Measurements from ENCODE around the gene MUC7. TPM values are rescaled to one million over a fixed set of nuclear protein-coding genes. Genes with fewer than 3 reads are reported as not detected.

MUC7 gene
- polyA plus RNA-seq, 1 donor from 2014 or later, result not detected

GRCh38 chr4:70511365-70511764, 39.4 kb downstream of the MUC7 start:
- Mint-ChIP-seq H3K9me3 (no peaks in the 10 kb centered on the region), H3K4me1 (no peaks in the 10 kb centered on the region), H3K27ac (no peak overlapping the region), H3K27me3 (peaks cover 3% of the 10 kb centered on the region), H3K4me3 (no peak overlapping the region), H3K36me3 (no peaks in the 10 kb centered on the region)

GRCh38 chr4:70515367-70516250, 43.6 kb downstream of the MUC7 start:
- H3K27me3 Mint-ChIP-seq, result peaks cover 3% of the 10 kb centered on the region
- no peak overlapping the region for H3K4me3 Mint-ChIP-seq
- no peaks in the 10 kb centered on the region for H3K9me3 Mint-ChIP-seq
- H3K36me3 Mint-ChIP-seq, result no peaks in the 10 kb centered on the region
- no peak overlapping the region for H3K27ac Mint-ChIP-seq
- no peaks in the 10 kb centered on the region for H3K4me1 Mint-ChIP-seq

GRCh38 chr4:70518269-70518668, 46.3 kb downstream of the MUC7 start, which contains the start of gene AMTN:
Gene AMTN (plus strand): TSS chr4:70518569. CDS start chr4:70518778, 209 bp downstream.
- Mint-ChIP-seq H3K27me3 (peaks cover 4% of the 10 kb centered on the region), H3K27ac (no peak within 1 kb of the TSS), H3K4me1 (no peaks in the 10 kb centered on the region), H3K9me3 (no peaks in the 10 kb centered on the region), H3K36me3 (no peaks in the 10 kb centered on the region), H3K4me3 (no peak within 1 kb of the TSS)

- no peak overlapping the region for H3K4me3 Mint-ChIP-seq
- peaks cover 2% of the 10 kb centered on the region for H3K27me3 Mint-ChIP-seq
- H3K4me1 Mint-ChIP-seq, result no peaks in the 10 kb centered on the region
- H3K27ac Mint-ChIP-seq, result no peak overlapping the region
- no peaks in the 10 kb centered on the region for H3K36me3 Mint-ChIP-seq
- H3K9me3 Mint-ChIP-seq, result no peaks in the 10 kb centered on the region
Measured at GRCh38 chr4:70518716-70519115, 46.7 kb downstream of the MUC7 start.

- Mint-ChIP-seq H3K4me1 (no peaks in the 10 kb centered on the region), H3K27me3 (peaks cover 2% of the 10 kb centered on the region), H3K36me3 (no peaks in the 10 kb centered on the region), H3K4me3 (no peak overlapping the region), H3K9me3 (no peaks in the 10 kb centered on the region), H3K27ac (no peak overlapping the region)
Measured at GRCh38 chr4:70522626-70523025, 50.6 kb downstream of the MUC7 start.

GRCh38 chr4:70530997-70531396, 59.0 kb downstream of the MUC7 start:
- no peaks in the 10 kb centered on the region for H3K9me3 Mint-ChIP-seq
- no peak overlapping the region for H3K27ac Mint-ChIP-seq
- no peaks in the 10 kb centered on the region for H3K4me1 Mint-ChIP-seq
- peak overlapping the region in 1 of 4 donors; percentile 6 for H3K4me3 Mint-ChIP-seq
- H3K27me3 Mint-ChIP-seq, result peaks cover 9% of the 10 kb centered on the region
- no peaks in the 10 kb centered on the region for H3K36me3 Mint-ChIP-seq

GRCh38 chr4:70531981-70532380, 60.0 kb downstream of the MUC7 start:
- Mint-ChIP-seq H3K27me3 (peaks cover 9% of the 10 kb centered on the region), H3K4me1 (no peaks in the 10 kb centered on the region), H3K27ac (no peak overlapping the region), H3K9me3 (no peaks in the 10 kb centered on the region), H3K4me3 (no peak overlapping the region), H3K36me3 (no peaks in the 10 kb centered on the region)

Other genes with a start within 250 kb of the MUC7 start
- gene FDCSP, start 246.1 kb upstream of the MUC7 start, polyA plus RNA-seq, result not detected
- not detected for gene CSN3, start 229.6 kb upstream of the MUC7 start, polyA plus RNA-seq
- gene CABS1, start 137.2 kb upstream of the MUC7 start, polyA plus RNA-seq, result not detected
- gene SMR3A, start 111.4 kb upstream of the MUC7 start, polyA plus RNA-seq, result not detected
- not detected for gene SMR3B, start 89.1 kb upstream of the MUC7 start, polyA plus RNA-seq
- not detected for gene OPRPN, start 74.3 kb upstream of the MUC7 start, polyA plus RNA-seq
- gene AMTN, start 46.4 kb downstream of the MUC7 start, polyA plus RNA-seq, result not detected
- gene AMBN, start 120.1 kb downstream of the MUC7 start, polyA plus RNA-seq, result not detected
- gene ENAM, start 156.5 kb downstream of the MUC7 start, polyA plus RNA-seq, result 1.7 TPM
- 1,651 TPM for gene JCHAIN, start 194.3 kb downstream of the MUC7 start, polyA plus RNA-seq
- 15.9 TPM for gene UTP3, start 216.3 kb downstream of the MUC7 start, polyA plus RNA-seq
- gene RUFY3, start 249.8 kb downstream of the MUC7 start, polyA plus RNA-seq, result 16.8 TPM